ENCODE measurements around the gene INSYN1. TPM values are rescaled to one million over a fixed set of nuclear protein-coding genes. Genes with fewer than 3 reads are reported as not detected.

Gene INSYN1
- total RNA-seq, 4 donors from 2014 or later, result 2.7 to 11.6 (median 7.7) TPM

DNA sequence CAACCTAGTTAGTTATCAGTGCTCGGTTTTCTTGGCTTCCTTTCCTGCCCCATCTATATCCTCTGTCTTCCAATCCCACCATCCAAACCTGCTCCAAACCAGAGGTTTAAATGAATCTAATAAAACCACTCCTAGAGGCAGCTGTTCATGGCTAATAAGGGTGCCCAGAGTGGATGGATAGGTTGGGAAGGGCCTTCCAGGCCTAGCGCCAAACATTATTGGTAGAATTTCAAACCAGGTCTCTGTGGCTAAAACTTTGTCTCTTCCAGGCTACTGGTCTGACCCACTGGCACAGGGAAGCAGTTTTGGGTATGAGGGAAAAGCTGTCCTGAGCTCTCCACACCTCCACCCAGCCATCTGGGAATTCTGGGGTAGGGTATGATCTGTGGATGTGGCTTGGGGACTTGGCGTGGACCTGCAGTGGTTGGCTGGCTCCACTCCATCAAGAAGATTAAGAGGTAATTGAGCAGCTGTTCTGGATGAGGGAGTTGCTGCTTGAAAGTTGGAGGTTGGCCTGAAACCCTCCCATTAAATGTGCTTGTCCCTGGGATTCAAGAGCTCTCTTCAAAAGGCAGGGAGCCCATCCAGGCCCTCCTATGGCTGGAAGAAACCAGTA, 29.3 kb upstream of the INSYN1 start:
- in situ Hi-C loops (cut with MboI; ENCODE audit: low sequenced_read_pairs in 4 of 4) (no loop called here), intact Hi-C loops (cut with DNase I; ENCODE audit: low total_unique reads) (no loop called here)
- TF ChIP-seq, protein P1, sequence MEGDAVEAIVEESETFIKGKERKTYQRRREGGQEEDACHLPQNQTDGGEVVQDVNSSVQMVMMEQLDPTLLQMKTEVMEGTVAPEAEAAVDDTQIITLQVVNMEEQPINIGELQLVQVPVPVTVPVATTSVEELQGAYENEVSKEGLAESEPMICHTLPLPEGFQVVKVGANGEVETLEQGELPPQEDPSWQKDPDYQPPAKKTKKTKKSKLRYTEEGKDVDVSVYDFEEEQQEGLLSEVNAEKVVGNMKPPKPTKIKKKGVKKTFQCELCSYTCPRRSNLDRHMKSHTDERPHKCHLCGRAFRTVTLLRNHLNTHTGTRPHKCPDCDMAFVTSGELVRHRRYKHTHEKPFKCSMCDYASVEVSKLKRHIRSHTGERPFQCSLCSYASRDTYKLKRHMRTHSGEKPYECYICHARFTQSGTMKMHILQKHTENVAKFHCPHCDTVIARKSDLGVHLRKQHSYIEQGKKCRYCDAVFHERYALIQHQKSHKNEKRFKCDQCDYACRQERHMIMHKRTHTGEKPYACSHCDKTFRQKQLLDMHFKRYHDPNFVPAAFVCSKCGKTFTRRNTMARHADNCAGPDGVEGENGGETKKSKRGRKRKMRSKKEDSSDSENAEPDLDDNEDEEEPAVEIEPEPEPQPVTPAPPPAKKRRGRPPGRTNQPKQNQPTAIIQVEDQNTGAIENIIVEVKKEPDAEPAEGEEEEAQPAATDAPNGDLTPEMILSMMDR (IDR thresholded peaks at IDR 0.05 in 4 of 5, conservative IDR thresholded peaks at IDR 0.05 in 1 of 5), result no peak
- TF ChIP-seq POLR2A (IDR thresholded peaks at IDR 0.05), result no peak
- DNase-seq (no peak), ATAC-seq (no peak)
- H3K4me1 ChIP-seq, result no peaks in the 10 kb centered on the region
- no peak overlapping the region for H3K4me3 ChIP-seq
- H3K36me3 ChIP-seq, result no peaks in the 10 kb centered on the region
- H3K9me3 ChIP-seq, result no peaks in the 10 kb centered on the region
- no peak overlapping the region for H3K27ac ChIP-seq
- H3K27me3 ChIP-seq, result no peaks in the 10 kb centered on the region

DNA sequence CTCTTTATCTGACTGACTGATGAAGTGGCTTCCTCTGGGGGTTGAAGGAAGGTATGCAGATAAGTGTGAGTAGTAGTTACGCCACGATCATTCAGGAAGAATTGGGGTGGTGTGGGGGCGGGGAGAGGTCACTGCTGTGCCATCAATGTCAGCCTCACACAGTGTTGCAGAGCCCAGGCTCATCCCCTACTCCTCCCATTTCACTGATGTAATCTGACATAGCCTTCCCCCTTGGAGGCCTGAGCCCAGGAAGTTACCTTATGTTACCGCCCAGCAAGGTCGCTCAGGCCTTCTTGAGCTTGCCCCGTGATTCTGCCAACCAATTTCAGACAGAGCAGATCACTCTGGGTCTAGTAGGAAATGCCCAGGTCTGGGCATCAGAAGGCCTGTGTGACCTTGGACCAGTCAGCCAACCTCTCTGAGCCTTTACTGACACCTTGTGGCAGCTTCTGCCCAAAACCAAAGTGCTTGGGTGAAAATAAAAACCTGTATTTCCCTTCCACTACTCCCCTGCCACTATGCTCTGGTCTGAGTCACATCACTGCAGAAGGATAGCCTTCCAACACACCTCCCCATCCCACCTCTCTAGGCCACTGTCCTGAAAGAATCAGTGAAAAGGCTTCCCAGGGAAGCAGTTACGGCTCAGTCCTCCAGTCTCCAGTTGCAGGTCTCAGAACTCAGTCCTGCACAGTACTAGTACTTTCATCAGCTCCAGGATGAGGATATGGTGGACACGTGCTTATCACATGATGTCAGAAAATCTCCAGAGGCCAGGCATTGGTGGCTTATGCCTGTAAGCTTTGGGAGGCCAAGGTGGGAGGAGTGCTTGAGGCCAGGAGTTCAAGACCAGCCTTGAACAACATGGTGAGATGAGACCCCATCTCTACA, 28.1 kb upstream of the INSYN1 start:
- no peaks in the 10 kb centered on the region for H3K4me1 ChIP-seq
- no peak for DNase-seq
- no peaks in the 10 kb centered on the region for H3K9me3 ChIP-seq
- intact Hi-C loops (cut with DNase I; ENCODE audit: low total_unique reads), result no loop called here
- in situ Hi-C loops (cut with MboI; ENCODE audit: low sequenced_read_pairs in 4 of 4), result no loop called here
- no peak overlapping the region for H3K4me3 ChIP-seq
- H3K27ac ChIP-seq, result no peak overlapping the region
- ATAC-seq, result no peak
- H3K27me3 ChIP-seq, result no peaks in the 10 kb centered on the region
- TF ChIP-seq, protein P1 (IDR thresholded peaks at IDR 0.05 in 4 of 5, conservative IDR thresholded peaks at IDR 0.05 in 1 of 5), result no peak
- TF ChIP-seq POLR2A (IDR thresholded peaks at IDR 0.05), result no peak
- no peaks in the 10 kb centered on the region for H3K36me3 ChIP-seq

GRCh38 chr15:73779974-73780373, 26.8 kb upstream of the INSYN1 start:
- Histone ChIP-seq H3K9me3 (no peaks in the 10 kb centered on the region), H3K27ac (no peak overlapping the region), H3K4me1 (peaks cover 2 to 3% of the 10 kb centered on the region in 2 donors), H3K36me3 (no peaks in the 10 kb centered on the region), H3K27me3 (no peaks in the 10 kb centered on the region), H3K4me3 (no peak overlapping the region)
- intact Hi-C loops (cut with DNase I; ENCODE audit: low total_unique reads), result no loop called here
- no peak for TF ChIP-seq POLR2A (IDR thresholded peaks at IDR 0.05)
- TF ChIP-seq, protein P1 (IDR thresholded peaks at IDR 0.05 in 4 of 5, conservative IDR thresholded peaks at IDR 0.05 in 1 of 5), result no peak
- in situ Hi-C loops (cut with MboI; ENCODE audit: low sequenced_read_pairs in 4 of 4), result no loop called here
- ATAC-seq (no peak), DNase-seq (no peak)

GRCh38 chr15:73777741-73778140, 24.6 kb upstream of the INSYN1 start:
- Histone ChIP-seq H3K27me3 (no peaks in the 10 kb centered on the region), H3K9me3 (no peaks in the 10 kb centered on the region), H3K4me1 (peaks cover 9 to 14% of the 10 kb centered on the region in 2 donors), H3K4me3 (no peak overlapping the region), H3K27ac (no peak overlapping the region), H3K36me3 (no peaks in the 10 kb centered on the region)
- no peak for DNase-seq
- no peak for ATAC-seq
- in situ Hi-C loops (cut with MboI; ENCODE audit: low sequenced_read_pairs in 4 of 4), result no loop called here
- no peak for TF ChIP-seq POLR2A (IDR thresholded peaks at IDR 0.05)
- intact Hi-C loops (cut with DNase I; ENCODE audit: low total_unique reads), result no loop called here

GRCh38 chr15:73773428-73773827, 20.3 kb upstream of the INSYN1 start:
- intact Hi-C loops (cut with DNase I; ENCODE audit: low total_unique reads) (no loop called here), in situ Hi-C loops (cut with MboI; ENCODE audit: low sequenced_read_pairs in 4 of 4) (no loop called here)

More at GRCh38 chr15:73773428-73773827, 20.3 kb upstream of the INSYN1 start:
- Histone ChIP-seq H3K27me3 (no peaks in the 10 kb centered on the region), H3K9me3 (no peaks in the 10 kb centered on the region), H3K4me3 (no peak overlapping the region), H3K4me1 (peaks cover 9 to 14% of the 10 kb centered on the region in 2 donors), H3K27ac (no peak overlapping the region), H3K36me3 (no peaks in the 10 kb centered on the region)
- no peak for TF ChIP-seq POLR2A (IDR thresholded peaks at IDR 0.05)
- TF ChIP-seq, protein P1 (IDR thresholded peaks at IDR 0.05 in 4 of 5, conservative IDR thresholded peaks at IDR 0.05 in 1 of 5), result no peak
- no peak for ATAC-seq
- no peak for DNase-seq
